GM12872 (cell line): ENCODE data around the gene UGT1A3.

ENCODE experiments used
- CTCF ChIP-seq: IDR thresholded peaks from 3 replicates; pipeline ENCODE4 v1.5.1; 2011; ENCODE audit warnings: low read depth, mild to moderate bottlenecking, low read length, moderate library complexity; ENCODE audit not compliant: insufficient read depth

Gene UGT1A3

GRCh38 chr2:233699424-233700027 is 29.3 kb upstream of the UGT1A3 start:
- TF ChIP-seq CTCF, result no peak

- no peak for TF ChIP-seq CTCF
Observed at GRCh38 chr2:233700028-233700635, 28.7 kb upstream of the UGT1A3 start.

DNA sequence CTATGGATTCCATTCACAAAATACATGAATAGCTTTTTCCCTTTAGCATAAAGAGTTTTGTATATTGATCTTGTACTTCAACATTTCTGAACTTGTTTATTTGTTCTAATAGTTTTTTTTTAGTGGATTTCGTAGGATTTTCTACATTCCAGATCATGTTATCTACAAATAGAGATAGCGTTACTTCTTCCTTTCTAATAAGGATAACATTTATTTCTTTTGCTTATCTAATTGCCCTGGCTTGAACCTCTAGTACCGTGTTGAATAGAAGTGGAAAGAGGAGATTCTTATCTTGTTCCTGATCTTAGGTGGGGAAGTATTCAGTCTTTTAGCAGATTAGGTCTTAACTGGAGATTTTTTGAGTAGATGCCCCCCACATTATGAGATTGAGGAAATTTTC is 26.6 kb upstream of the UGT1A3 start:
- no peak for TF ChIP-seq CTCF

- no peak for TF ChIP-seq CTCF
Observed at GRCh38 chr2:233705911-233706506, 22.8 kb upstream of the UGT1A3 start.

GRCh38 chr2:233706720-233707119 is 22.1 kb upstream of the UGT1A3 start:
- TF ChIP-seq CTCF, result no peak

GRCh38 chr2:233707940-233708644 is 20.8 kb upstream of the UGT1A3 start:
- no peak for TF ChIP-seq CTCF

- no peak for TF ChIP-seq CTCF
Observed at GRCh38 chr2:233708942-233709341, 19.9 kb upstream of the UGT1A3 start.
